ENCODE measurements around the gene ITPR1.
A peak's percentile ranks its signal among the peaks of the same experiment; 100 is the strongest.

The ITPR1 gene

GRCh38 chr3:4807381-4808280 is 314.5 kb downstream of the ITPR1 start:
- DNase-seq (ENCODE audit: low read depth in 2 of 2): no peak

GRCh38 chr3:4808637-4809036 is 315.5 kb downstream of the ITPR1 start:
- DNase-seq (ENCODE audit: low read depth in 2 of 2): no peak

GRCh38 chr3:4809922-4810321 is 316.8 kb downstream of the ITPR1 start:
- DNase-seq (ENCODE audit: low read depth in 2 of 2): no peak

- no peak for DNase-seq (ENCODE audit: low read depth in 2 of 2)
Measured at GRCh38 chr3:4812591-4812990, 319.4 kb downstream of the ITPR1 start.

GRCh38 chr3:4813909-4814304 is 320.8 kb downstream of the ITPR1 start:
- DNase-seq (ENCODE audit: low read depth in 2 of 2): no peak

GRCh38 chr3:4814305-4814903 is 321.3 kb downstream of the ITPR1 start:
- DNase-seq (ENCODE audit: low read depth in 2 of 2): no peak

GRCh38 chr3:4814904-4815574 is 321.9 kb downstream of the ITPR1 start:
- no peak for DNase-seq (ENCODE audit: low read depth in 2 of 2)

- no peak for DNase-seq (ENCODE audit: low read depth in 2 of 2)
Measured at GRCh38 chr3:4816306-4816705, 323.2 kb downstream of the ITPR1 start.

- no peak for DNase-seq (ENCODE audit: low read depth in 2 of 2)
Measured at GRCh38 chr3:4816718-4817117, 323.6 kb downstream of the ITPR1 start.

GRCh38 chr3:4817128-4817527 is 324.0 kb downstream of the ITPR1 start:
- DNase-seq (ENCODE audit: low read depth in 2 of 2): no peak

GRCh38 chr3:4818164-4818563 is 325.0 kb downstream of the ITPR1 start:
- no peak for DNase-seq (ENCODE audit: low read depth in 2 of 2)

GRCh38 chr3:4818986-4819693 is 326.0 kb downstream of the ITPR1 start:
- DNase-seq (ENCODE audit: low read depth in 2 of 2): no peak

- DNase-seq (ENCODE audit: low read depth in 2 of 2): no peak
Measured at GRCh38 chr3:4819746-4820145, 326.6 kb downstream of the ITPR1 start.

- DNase-seq (ENCODE audit: low read depth in 2 of 2): peak in 1 of 2 experiments; percentile 28
Measured at GRCh38 chr3:4820296-4821121, 327.4 kb downstream of the ITPR1 start.

GRCh38 chr3:4821338-4821737 is 328.2 kb downstream of the ITPR1 start:
- DNase-seq (ENCODE audit: low read depth in 2 of 2): no peak

- peak; percentile 49 to 56 for DNase-seq (ENCODE audit: low read depth in 2 of 2)
Measured at GRCh38 chr3:4821975-4822374, 328.8 kb downstream of the ITPR1 start.

GRCh38 chr3:4822568-4822967 is 329.4 kb downstream of the ITPR1 start:
- DNase-seq (ENCODE audit: low read depth in 2 of 2): no peak

GRCh38 chr3:4823385-4823784 is 330.2 kb downstream of the ITPR1 start:
- no peak for DNase-seq (ENCODE audit: low read depth in 2 of 2)

GRCh38 chr3:4823986-4824925 is 331.1 kb downstream of the ITPR1 start:
- DNase-seq (ENCODE audit: low read depth in 2 of 2): no peak

- DNase-seq (ENCODE audit: low read depth in 2 of 2): no peak
Measured at GRCh38 chr3:4824926-4825325, 331.8 kb downstream of the ITPR1 start.

All from stimulated activated CD4-positive, alpha-beta T cell treated with anti-CD3 and anti-CD28 coated beads, Interleukin-12 subunit alpha, Interleukin-12 subunit beta, amount 100 ng/mL, for 24 hours (primary cell).